A549 treated with AZD2906 at 1 μM for 4 hours (cell line): ENCODE data around the gene HMCN2. TPM values are rescaled to one million over a fixed set of nuclear protein-coding genes. Genes with fewer than 3 reads are reported as not detected.

Source experiments
- total RNA-seq: library from RNA; stranded (reverse); fragments of 200-300 nt; extraction: Qiagen RNA extraction; gene quantifications from 5 replicates; pipeline ENCODE4 v1.2.3, GENCODE V29; 2022

The HMCN2 gene, protein sequence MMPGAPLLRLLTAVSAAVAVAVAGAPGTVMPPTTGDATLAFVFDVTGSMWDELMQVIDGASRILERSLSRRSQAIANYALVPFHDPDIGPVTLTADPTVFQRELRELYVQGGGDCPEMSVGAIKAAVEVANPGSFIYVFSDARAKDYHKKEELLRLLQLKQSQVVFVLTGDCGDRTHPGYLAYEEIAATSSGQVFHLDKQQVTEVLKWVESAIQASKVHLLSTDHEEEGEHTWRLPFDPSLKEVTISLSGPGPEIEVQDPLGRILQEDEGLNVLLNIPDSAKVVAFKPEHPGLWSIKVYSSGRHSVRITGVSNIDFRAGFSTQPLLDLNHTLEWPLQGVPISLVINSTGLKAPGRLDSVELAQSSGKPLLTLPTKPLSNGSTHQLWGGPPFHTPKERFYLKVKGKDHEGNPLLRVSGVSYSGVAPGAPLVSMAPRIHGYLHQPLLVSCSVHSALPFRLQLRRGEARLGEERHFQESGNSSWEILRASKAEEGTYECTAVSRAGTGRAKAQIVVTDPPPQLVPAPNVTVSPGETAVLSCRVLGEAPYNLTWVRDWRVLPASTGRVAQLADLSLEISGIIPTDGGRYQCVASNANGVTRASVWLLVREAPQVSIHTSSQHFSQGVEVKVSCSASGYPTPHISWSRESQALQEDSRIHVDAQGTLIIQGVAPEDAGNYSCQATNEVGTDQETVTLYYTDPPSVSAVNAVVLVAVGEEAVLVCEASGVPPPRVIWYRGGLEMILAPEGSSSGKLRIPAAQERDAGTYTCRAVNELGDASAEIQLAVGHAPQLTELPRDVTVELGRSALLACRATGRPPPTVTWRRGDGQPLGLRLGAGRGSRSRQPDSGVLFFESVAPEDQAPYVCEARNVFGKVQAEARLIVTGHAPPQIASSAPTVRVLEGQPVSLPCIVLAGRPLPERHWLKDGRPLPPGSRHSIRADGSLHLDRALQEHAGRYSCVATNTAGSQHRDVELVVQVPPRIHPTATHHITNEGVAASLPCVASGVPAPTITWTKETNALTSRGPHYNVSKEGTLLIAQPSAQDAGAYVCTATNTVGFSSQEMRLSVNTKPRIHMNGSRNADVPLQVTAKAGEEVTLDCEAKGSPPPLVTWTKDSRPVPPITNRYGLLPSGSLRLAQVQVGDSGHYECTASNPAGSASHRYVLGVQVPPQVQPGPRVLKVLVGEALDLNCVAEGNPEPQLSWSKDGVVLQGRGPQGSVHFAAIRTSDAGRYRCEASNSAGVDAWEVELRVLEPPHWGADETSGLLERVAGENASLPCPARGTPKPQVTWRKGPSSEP (N-terminal part only)
- total RNA-seq, result 0.01 to 0.13 TPM (median 0.09 TPM) in 5 replicates

DNA sequence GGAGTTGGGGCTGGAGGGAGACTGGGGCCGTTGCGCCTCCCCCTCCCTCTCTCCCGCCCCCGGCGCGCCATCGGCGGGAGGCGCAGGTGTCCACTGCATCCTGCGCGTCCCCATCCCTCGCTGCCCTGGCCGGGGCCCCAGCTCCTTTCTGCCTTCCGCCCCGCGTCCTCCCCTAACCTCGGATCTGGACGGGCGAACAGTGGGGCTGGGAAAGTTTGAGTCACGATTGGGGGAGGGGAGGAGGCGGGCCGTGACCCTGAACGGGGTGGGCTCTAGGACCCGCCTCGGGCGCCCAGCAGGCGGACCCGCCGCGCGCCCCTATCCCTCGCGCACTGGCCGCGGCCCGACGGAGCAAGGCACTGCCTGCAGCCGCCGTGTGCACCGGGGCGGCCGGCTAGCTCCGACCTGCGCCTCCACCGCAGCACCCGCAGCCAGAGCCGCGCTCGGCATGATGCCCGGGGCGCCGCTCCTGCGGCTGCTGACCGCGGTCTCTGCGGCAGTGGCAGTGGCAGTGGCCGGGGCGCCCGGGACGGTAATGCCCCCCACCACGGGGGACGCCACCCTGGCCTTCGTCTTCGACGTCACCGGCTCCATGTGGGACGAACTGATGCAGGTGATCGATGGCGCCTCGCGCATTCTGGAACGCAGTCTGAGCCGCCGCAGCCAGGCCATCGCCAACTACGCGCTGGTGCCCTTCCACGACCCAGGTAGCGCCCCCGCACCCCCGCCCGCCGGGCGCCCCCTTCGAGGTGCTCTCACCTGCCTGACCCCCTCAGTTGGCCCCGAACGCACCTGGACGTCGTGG is at the start of gene HMCN2:
Gene HMCN2, plus strand, starts transcription at position 330 of the 805 bp plus-strand sequence. Its CDS starts 119 bp downstream, at position 449.

DNA sequence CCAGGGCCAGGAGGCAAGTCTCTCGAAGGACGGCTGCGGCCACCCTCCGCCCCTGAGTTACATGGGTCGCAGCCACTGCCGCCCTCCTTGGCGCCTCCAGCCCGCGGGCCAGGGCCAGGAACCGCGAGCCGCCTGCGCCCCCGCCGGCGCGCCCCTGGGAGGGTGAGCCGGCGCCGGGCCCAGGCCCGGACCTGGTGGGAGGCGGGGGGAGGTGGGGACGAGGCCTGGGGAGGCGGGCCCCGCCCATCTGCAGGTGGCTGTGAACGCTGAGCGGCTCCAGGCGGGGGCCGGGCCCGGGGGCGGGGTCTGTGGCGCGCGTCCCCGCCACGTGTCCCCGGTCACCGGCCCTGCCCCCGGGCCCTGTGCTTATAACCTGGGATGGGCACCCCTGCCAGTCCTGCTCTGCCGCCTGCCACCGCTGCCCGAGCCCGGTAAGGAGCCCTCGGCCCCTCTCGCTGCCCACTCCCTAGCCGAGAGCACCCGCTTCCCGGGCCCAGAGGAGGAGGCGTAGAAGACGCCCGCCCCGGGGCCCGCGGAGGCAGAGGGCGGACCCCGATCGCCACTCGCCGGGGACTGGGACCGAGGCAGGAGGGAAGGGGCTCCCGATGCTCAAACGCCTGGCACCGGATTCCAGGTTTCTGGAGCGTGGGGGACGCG is 179.1 kb downstream of the HMCN2 start, which contains the start of gene ASS1:
Gene ASS1, plus strand, starts transcription at position 397 of the 657 bp plus-strand sequence. CDS start 7,268 bp downstream, outside the sequence.

Other genes with a start within 250 kb of the HMCN2 start
- gene FNBP1, start 222.6 kb upstream of the HMCN2 start, total RNA-seq, result 11.8 to 15.0 TPM (median 13.5 TPM) in 5 replicates
- gene GPR107, start 211.9 kb upstream of the HMCN2 start, total RNA-seq, result 23.5 to 29.9 TPM (median 26.3 TPM) in 5 replicates
- gene NCS1, start 93.4 kb upstream of the HMCN2 start, total RNA-seq, result 33.0 to 51.7 TPM (median 48.3 TPM) in 5 replicates
- gene ASS1, start 179.2 kb downstream of the HMCN2 start, total RNA-seq, result 19.0 to 23.4 TPM (median 21.5 TPM) in 5 replicates